ENCODE results near the gene PARP8. TPM values are rescaled to one million over a fixed set of nuclear protein-coding genes. Genes with fewer than 3 reads are reported as not detected.

PARP8 gene
- total and polyA plus RNA-seq, 2 of the 4 experiments (the other 2 are of a cell fraction), result 6.9 to 8.2 TPM

DNA sequence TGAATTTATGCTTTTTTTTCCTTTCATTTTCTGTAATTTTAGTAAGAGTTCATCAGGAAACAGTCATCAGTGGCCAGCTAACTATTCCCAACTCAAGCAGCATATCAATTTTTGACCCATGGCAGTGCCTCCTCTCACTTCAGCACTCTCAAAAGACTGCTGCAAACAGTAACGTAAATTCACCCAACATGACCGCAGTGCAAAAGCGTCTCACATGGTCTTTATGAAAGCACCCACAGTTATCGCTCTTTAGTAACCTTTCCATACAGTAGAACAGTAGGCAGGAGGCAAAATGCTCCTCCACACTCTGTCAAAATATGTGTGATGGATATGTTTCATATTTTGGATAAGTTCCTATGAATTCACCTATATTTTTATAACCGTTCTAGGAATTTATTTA is 48.6 kb downstream of the PARP8 start:
- no peaks in the 10 kb centered on the region; the same call in 1 of the 2 replicates for H3K9me1 ChIP-seq (ENCODE audit: insufficient read depth, low read length)
- BruUV-seq (replicated peaks), result no TSS peak
- no peak overlapping the region for H2BK120ac ChIP-seq (ENCODE audit: low read depth, low read length)
- H3K18ac ChIP-seq (ENCODE audit: low read depth, low read length), result no peak overlapping the region
- ChIA-PET CTCF (no interaction called here), POLR2A (ENCODE audit: unreplicated experiment) (no interaction called here)
- H3K9ac ChIP-seq (ENCODE audit: low read depth, low read length), result no peak overlapping the region
- H2BK5ac ChIP-seq (ENCODE audit: low read depth, low read length, poor library complexity, severe bottlenecking), result no peak overlapping the region
- no peak overlapping the region for H2BK15ac ChIP-seq (ENCODE audit: low read depth, low read length)
- H3K36me3 ChIP-seq (ENCODE audit: control insufficient read depth, insufficient read depth, low read length), result no peaks in the 10 kb centered on the region
- no peak overlapping the region for H3K4ac ChIP-seq (ENCODE audit: low read depth, low read length)
- 0 out of 2 replicates have a peak, but pooled peaks cover 2% of the 10 kb centered on the region for H3K4me1 ChIP-seq (ENCODE audit: control insufficient read depth, insufficient read depth, low read length)
- H2AK9ac ChIP-seq (replicated peaks; ENCODE audit: low read depth, low read length, poor library complexity), result no peak overlapping the region
- H3K56ac ChIP-seq (ENCODE audit: extremely low read depth, insufficient read depth, low read length), result no peak overlapping the region
- TF ChIP-seq RFX5 (IDR thresholded peaks at IDR 0.05; ENCODE audit: low read depth, low read length) (no peak), CHD1 (IDR thresholded peaks at IDR 0.05; ENCODE audit: low read depth, low read length) (no peak), RCOR1 (IDR thresholded peaks at IDR 0.05; ENCODE audit: insufficient replicate concordance, low read length) (no peak), CEBPB (IDR thresholded peaks at IDR 0.05; ENCODE audit: low read depth, low read length) (no peak), POLR2A (IDR thresholded peaks at IDR 0.05; ENCODE audit: low read depth, low read length) (no peak), MAZ (IDR thresholded peaks at IDR 0.05; ENCODE audit: borderline replicate concordance, low read depth, low read length) (no peak), NFE2L2 (IDR thresholded peaks at IDR 0.05; ENCODE audit: low read depth, low read length) (no peak), MXI1 (IDR thresholded peaks at IDR 0.05; ENCODE audit: borderline replicate concordance, low read depth, low read length) (no peak), MAFK (IDR thresholded peaks at IDR 0.05; ENCODE audit: low read depth, low read length) (no peak), FOS (IDR thresholded peaks at IDR 0.05; ENCODE audit: low read depth, low read length) (no peak), BHLHE40 (IDR thresholded peaks at IDR 0.05; ENCODE audit: low read depth, low read length) (no peak), RAD21 (IDR thresholded peaks at IDR 0.05; ENCODE audit: low read length) (no peak), SMC3 (IDR thresholded peaks at IDR 0.05; ENCODE audit: low read depth, low read length) (no peak)
- TF ChIP-seq, protein P1, sequence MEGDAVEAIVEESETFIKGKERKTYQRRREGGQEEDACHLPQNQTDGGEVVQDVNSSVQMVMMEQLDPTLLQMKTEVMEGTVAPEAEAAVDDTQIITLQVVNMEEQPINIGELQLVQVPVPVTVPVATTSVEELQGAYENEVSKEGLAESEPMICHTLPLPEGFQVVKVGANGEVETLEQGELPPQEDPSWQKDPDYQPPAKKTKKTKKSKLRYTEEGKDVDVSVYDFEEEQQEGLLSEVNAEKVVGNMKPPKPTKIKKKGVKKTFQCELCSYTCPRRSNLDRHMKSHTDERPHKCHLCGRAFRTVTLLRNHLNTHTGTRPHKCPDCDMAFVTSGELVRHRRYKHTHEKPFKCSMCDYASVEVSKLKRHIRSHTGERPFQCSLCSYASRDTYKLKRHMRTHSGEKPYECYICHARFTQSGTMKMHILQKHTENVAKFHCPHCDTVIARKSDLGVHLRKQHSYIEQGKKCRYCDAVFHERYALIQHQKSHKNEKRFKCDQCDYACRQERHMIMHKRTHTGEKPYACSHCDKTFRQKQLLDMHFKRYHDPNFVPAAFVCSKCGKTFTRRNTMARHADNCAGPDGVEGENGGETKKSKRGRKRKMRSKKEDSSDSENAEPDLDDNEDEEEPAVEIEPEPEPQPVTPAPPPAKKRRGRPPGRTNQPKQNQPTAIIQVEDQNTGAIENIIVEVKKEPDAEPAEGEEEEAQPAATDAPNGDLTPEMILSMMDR (conservative IDR thresholded peaks at IDR 0.05; ENCODE audit: low read depth, low read length), result no peak
- TF ChIP-seq, protein P2, sequence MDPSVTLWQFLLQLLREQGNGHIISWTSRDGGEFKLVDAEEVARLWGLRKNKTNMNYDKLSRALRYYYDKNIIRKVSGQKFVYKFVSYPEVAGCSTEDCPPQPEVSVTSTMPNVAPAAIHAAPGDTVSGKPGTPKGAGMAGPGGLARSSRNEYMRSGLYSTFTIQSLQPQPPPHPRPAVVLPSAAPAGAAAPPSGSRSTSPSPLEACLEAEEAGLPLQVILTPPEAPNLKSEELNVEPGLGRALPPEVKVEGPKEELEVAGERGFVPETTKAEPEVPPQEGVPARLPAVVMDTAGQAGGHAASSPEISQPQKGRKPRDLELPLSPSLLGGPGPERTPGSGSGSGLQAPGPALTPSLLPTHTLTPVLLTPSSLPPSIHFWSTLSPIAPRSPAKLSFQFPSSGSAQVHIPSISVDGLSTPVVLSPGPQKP (IDR thresholded peaks at IDR 0.05; ENCODE audit: borderline replicate concordance, low read depth, low read length), result no peak
- TF ChIP-seq, protein P3, sequence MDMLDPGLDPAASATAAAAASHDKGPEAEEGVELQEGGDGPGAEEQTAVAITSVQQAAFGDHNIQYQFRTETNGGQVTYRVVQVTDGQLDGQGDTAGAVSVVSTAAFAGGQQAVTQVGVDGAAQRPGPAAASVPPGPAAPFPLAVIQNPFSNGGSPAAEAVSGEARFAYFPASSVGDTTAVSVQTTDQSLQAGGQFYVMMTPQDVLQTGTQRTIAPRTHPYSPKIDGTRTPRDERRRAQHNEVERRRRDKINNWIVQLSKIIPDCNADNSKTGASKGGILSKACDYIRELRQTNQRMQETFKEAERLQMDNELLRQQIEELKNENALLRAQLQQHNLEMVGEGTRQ (IDR thresholded peaks at IDR 0.05; ENCODE audit: low read depth, low read length), result no peak
- H4K8ac ChIP-seq (ENCODE audit: low read depth in 2 of 2, low read length in 2 of 2), result no peak overlapping the region
- no peak overlapping the region for H3K4me2 ChIP-seq (ENCODE audit: low read depth, low read length)
- H3K9me3 ChIP-seq (ENCODE audit: control insufficient read depth, insufficient read depth, low read length), result no peaks in the 10 kb centered on the region
- H4K20me1 ChIP-seq (ENCODE audit: insufficient read depth, low read length), result no peaks in the 10 kb centered on the region; the same call in 1 of the 2 replicates
- no peak overlapping the region for H3K4me3 ChIP-seq (ENCODE audit: insufficient read depth, low read depth, low read length)
- intact Hi-C loops (cut with micrococcal nuclease), result no loop called here
- dilution Hi-C loops (cut with HindIII; ENCODE audit: low sequenced_read_pairs, unreplicated experiment), result no loop called here
- WGBS, 2 experiments (ENCODE audit: extremely low coverage in 2 of 2, insufficient read length in 1 of 2), result no CpG with 5 or more reads among the region's 5 CpGs
- no peak overlapping the region for H2AK5ac ChIP-seq (ENCODE audit: low read depth, low read length)
- no peak overlapping the region for H3K23ac ChIP-seq (ENCODE audit: low read depth, low read length)
- H3K14ac ChIP-seq (replicated peaks; ENCODE audit: low read depth, low read length), result no peak overlapping the region
- no peak overlapping the region for H3K27ac ChIP-seq (ENCODE audit: insufficient read depth, low read length)
- in situ Hi-C loops (cut with MboI; ENCODE audit: low sequenced_read_pairs), result no loop called here
- no peak overlapping the region for H2BK20ac ChIP-seq (ENCODE audit: low read depth, low read length)
- no peak for ATAC-seq (ENCODE audit: low read depth)
- H3K27me3 ChIP-seq (ENCODE audit: control insufficient read depth, insufficient read depth, low read length), result no peaks in the 10 kb centered on the region
- no peak overlapping the region for H2AFZ ChIP-seq (replicated peaks; ENCODE audit: low read length, poor library complexity)
- no peak overlapping the region for H4K91ac ChIP-seq (ENCODE audit: insufficient read depth, low read depth, low read length)
- no peak for DNase-seq
- peaks cover 0 to 9% of the 10 kb centered on the region in 2 experiments; a peak in 3 of 4 replicates for H3K79me1 ChIP-seq (ENCODE audit: low read depth in 1 of 2, low read length in 2 of 2)
- no peak overlapping the region for H4K5ac ChIP-seq (ENCODE audit: low read depth, low read length)

All from IMR-90 (cell line).